ENCODE measurements around the gene ATP8A1. TPM values are rescaled to one million over a fixed set of nuclear protein-coding genes. Genes with fewer than 3 reads are reported as not detected.

ATP8A1 gene
- total and polyA plus RNA-seq, 2 of the 8 experiments (the other 6 are each of a cell fraction or from before 2014, with no cell fraction given) = 3.7 to 14.9 TPM

DNA sequence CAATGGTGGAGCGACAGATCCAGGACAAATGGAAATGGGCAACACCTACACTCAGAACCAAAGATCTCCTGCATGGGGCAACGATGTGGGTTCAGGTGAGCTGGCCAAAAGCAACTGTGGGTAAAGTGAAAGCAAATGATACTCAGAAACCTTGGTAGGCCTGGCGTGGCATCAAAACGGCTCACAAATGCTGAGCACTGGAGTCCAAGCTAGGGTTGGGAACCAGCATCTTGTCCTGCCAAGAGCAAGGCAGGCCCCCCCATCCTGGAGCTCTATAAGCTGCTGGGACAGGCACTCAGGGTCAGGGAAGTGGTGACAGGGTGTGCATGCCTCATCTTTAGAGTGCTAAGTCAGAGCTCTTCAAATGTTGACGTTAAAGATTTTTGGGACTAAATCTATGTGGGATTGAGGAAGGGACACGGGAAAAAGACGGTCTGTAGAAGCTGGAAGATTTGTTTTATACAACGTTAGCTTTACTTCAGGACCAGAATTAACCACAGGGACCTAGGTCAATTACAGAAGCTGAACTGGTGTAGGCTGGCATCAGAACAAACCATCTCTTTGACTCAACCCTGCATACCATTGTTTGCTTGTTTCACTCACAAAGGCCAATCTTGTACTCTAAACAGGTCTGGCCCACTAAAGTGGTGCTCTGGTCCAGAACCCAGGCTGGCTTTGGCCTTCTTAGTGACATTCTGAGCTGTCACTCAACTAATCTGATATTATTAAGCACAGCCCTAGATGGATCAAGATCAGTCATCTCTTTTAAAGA is 10.7 kb downstream of the ATP8A1 start (continued):
- TF ChIP-seq, protein P1, sequence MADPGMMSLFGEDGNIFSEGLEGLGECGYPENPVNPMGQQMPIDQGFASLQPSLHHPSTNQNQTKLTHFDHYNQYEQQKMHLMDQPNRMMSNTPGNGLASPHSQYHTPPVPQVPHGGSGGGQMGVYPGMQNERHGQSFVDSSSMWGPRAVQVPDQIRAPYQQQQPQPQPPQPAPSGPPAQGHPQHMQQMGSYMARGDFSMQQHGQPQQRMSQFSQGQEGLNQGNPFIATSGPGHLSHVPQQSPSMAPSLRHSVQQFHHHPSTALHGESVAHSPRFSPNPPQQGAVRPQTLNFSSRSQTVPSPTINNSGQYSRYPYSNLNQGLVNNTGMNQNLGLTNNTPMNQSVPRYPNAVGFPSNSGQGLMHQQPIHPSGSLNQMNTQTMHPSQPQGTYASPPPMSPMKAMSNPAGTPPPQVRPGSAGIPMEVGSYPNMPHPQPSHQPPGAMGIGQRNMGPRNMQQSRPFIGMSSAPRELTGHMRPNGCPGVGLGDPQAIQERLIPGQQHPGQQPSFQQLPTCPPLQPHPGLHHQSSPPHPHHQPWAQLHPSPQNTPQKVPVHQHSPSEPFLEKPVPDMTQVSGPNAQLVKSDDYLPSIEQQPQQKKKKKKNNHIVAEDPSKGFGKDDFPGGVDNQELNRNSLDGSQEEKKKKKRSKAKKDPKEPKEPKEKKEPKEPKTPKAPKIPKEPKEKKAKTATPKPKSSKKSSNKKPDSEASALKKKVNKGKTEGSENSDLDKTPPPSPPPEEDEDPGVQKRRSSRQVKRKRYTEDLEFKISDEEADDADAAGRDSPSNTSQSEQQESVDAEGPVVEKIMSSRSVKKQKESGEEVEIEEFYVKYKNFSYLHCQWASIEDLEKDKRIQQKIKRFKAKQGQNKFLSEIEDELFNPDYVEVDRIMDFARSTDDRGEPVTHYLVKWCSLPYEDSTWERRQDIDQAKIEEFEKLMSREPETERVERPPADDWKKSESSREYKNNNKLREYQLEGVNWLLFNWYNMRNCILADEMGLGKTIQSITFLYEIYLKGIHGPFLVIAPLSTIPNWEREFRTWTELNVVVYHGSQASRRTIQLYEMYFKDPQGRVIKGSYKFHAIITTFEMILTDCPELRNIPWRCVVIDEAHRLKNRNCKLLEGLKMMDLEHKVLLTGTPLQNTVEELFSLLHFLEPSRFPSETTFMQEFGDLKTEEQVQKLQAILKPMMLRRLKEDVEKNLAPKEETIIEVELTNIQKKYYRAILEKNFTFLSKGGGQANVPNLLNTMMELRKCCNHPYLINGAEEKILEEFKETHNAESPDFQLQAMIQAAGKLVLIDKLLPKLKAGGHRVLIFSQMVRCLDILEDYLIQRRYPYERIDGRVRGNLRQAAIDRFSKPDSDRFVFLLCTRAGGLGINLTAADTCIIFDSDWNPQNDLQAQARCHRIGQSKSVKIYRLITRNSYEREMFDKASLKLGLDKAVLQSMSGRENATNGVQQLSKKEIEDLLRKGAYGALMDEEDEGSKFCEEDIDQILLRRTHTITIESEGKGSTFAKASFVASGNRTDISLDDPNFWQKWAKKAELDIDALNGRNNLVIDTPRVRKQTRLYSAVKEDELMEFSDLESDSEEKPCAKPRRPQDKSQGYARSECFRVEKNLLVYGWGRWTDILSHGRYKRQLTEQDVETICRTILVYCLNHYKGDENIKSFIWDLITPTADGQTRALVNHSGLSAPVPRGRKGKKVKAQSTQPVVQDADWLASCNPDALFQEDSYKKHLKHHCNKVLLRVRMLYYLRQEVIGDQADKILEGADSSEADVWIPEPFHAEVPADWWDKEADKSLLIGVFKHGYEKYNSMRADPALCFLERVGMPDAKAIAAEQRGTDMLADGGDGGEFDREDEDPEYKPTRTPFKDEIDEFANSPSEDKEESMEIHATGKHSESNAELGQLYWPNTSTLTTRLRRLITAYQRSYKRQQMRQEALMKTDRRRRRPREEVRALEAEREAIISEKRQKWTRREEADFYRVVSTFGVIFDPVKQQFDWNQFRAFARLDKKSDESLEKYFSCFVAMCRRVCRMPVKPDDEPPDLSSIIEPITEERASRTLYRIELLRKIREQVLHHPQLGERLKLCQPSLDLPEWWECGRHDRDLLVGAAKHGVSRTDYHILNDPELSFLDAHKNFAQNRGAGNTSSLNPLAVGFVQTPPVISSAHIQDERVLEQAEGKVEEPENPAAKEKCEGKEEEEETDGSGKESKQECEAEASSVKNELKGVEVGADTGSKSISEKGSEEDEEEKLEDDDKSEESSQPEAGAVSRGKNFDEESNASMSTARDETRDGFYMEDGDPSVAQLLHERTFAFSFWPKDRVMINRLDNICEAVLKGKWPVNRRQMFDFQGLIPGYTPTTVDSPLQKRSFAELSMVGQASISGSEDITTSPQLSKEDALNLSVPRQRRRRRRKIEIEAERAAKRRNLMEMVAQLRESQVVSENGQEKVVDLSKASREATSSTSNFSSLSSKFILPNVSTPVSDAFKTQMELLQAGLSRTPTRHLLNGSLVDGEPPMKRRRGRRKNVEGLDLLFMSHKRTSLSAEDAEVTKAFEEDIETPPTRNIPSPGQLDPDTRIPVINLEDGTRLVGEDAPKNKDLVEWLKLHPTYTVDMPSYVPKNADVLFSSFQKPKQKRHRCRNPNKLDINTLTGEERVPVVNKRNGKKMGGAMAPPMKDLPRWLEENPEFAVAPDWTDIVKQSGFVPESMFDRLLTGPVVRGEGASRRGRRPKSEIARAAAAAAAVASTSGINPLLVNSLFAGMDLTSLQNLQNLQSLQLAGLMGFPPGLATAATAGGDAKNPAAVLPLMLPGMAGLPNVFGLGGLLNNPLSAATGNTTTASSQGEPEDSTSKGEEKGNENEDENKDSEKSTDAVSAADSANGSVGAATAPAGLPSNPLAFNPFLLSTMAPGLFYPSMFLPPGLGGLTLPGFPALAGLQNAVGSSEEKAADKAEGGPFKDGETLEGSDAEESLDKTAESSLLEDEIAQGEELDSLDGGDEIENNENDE (IDR thresholded peaks at IDR 0.05; ENCODE audit: insufficient replicate concordance, low read length) = no peak
- TF ChIP-seq EGR1 (IDR thresholded peaks at IDR 0.05; ENCODE audit: borderline replicate concordance, low read depth, low read length) = no peak
- no peak for TF ChIP-seq KDM4A (IDR thresholded peaks at IDR 0.05; ENCODE audit: low read depth, low read length, severe bottlenecking)
- TF ChIP-seq SP2 (IDR thresholded peaks at IDR 0.05; ENCODE audit: low read length) = no peak
